ENCODE results near the gene PCK2.
"Not testable (repeated sequence)": the region's sequence is repeated elsewhere in the genome, so short reads cannot be mapped to it uniquely, and the experiment has no call there.

Gene PCK2

DNA sequence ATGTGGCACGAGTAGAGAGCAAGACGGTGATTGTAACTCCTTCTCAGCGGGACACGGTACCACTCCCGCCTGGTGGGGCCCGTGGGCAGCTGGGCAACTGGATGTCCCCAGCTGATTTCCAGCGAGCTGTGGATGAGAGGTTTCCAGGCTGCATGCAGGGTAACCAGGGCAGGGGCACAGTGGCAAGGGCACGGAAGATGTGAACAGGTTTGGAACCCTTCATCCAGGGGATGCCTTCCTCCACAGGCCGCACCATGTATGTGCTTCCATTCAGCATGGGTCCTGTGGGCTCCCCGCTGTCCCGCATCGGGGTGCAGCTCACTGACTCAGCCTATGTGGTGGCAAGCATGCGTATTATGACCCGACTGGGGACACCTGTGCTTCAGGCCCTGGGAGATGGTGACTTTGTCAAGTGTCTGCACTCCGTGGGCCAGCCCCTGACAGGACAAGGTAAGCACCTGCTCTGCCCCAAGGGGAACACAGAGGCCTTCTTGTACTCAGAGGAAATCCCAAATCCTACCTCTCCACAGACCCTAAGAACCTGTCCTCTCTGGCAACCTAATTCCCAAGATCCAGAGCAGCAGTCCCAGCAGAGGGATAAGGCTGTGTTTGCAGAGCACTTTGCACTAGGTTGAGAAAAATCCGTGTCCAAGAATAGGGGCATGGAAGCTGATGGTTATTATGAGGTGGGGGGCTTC lies 4.3 kb downstream of the PCK2 start:
- no peak for FAIRE-seq

- no peak for FAIRE-seq
Observed at GRCh38 chr14:24098927-24099813, 5.1 kb downstream of the PCK2 start.

DNA sequence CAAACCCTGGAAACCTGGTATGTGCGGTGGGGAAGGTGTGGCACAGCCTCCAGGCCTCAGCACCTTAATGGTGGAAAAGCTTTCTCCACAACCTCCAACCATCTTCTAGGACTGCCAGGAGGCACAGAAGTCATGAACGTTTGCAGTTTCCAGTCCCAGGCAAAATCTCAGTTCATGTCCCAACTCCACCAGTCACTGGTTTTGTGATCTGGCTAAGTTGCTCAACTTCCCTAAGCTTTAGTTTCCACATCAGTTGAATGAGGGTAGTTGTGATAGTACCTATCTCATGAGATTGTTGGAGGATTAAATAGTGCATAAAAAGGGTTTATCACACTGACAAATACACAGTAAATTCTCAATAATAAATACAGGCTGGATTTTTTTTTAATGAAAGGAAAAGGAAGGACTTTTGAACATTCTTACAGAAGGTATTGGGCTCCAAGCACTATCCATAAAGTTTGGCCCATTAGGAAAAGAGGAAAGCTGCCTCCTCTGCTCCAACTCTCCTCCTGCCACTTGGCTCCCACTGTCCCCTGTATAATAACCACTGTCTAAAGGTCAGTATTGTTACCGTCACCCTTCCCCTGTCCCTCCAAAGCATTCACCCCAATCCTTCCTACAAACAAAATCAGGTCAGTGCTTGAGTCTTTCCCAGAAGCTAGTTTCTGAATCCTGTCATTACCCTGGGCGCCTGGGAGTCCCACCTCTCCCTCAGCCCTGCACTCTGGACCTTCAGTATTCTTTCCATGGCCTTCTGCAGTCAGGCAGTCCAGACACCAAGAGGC lies 6.3 kb downstream of the PCK2 start:
- FAIRE-seq: no peak

DNA sequence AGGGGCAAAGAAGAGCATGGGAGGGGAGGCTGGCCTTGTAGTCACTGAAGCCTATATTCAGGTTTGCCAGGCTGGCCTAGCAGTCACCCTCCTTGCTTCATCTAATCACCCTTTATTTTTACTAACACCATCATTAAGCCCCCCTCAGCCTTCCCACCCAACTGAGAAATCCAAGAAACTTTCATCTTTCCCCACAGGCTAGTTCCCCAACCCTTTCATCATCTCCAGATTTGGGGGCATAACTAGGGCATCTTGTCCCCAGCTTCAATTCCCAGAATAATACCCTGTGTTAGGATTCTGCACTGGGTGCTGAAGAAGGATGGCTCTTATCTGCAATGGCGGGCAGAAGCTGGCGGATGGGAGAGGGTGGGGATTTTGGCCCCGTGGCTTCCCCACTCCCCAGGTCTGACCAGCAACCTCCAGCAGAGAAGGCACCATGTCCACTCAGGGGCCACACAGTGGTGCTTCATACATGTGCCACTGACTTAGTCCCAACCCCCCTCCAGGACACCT lies 6.9 kb downstream of the PCK2 start:
- no peak for FAIRE-seq

GRCh38 chr14:24102357-24103048 lies 8.4 kb downstream of the PCK2 start:
- FAIRE-seq: no peak

DNA sequence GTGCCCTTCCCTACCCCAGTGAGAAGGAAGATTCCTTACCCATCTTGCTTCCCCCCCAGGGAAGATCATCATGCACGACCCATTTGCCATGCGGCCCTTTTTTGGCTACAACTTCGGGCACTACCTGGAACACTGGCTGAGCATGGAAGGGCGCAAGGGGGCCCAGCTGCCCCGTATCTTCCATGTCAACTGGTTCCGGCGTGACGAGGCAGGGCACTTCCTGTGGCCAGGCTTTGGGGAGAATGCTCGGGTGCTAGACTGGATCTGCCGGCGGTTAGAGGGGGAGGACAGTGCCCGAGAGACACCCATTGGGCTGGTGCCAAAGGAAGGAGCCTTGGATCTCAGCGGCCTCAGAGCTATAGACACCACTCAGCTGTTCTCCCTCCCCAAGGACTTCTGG lies 9.3 kb downstream of the PCK2 start:
- no peak for FAIRE-seq

DNA sequence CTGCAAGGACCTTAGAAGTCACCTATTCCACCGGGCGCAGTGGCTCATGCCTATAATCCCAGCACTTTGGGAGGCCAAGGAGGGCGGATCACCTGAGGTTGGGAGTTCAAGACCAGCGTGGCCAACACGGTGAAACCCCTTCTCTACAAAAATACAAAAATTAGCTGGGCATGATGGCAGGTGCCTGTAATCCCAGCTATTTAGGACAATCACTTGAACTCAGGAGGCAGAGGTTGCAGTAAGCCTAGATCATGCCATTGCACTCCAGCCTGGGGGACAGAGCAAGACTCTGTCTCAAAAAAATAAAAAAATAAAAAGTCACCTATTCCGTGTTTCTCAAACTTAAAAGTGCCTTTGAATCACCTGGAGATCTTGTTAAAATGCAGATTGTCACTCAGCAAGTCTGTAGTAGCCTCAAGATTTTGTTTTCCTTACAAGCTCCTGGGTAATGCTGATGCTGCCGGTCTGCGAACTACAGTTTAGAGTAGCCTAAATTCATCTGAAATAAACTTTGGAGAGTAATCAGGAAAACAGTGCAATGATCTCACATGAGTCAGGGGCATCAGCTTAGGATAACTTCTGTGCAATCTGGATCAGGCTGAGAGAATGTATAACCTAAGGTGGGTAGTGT lies 11.6 kb downstream of the PCK2 start:
- not testable (repeated sequence) for FAIRE-seq

- FAIRE-seq: no peak
Observed at GRCh38 chr14:24106672-24107271, 12.7 kb downstream of the PCK2 start.

DNA sequence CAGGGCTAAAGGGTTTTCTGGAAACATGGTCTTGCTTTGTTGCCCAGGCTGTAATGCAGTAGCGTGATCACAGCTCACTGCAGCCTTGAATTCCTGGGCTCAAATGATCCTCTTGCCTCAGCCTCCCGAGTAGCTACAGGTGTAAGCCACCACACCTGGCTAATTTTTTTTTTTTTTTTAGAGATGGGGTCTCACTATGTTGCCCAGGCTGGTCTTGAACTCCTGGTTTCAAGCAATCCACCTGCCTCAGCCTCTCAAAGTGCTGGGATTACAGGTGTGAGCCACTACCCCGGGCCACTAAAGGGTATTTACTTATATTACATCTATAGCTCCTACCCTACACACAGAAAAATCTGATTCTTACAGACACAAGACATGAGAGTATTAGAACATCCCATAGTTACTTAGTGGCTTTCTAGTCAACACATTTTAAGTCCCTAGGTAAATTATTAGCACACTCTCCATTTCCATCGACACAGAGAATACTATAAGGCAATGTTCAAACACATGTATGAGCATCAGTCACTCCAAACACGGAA lies 14.3 kb downstream of the PCK2 start:
- no peak for FAIRE-seq

- FAIRE-seq: no peak
Observed at GRCh38 chr14:24110060-24110459, 15.9 kb downstream of the PCK2 start.

GRCh38 chr14:24110523-24110922 lies 16.4 kb downstream of the PCK2 start:
- no peak for FAIRE-seq

GRCh38 chr14:24113379-24113800 lies 19.3 kb downstream of the PCK2 start:
- no peak for FAIRE-seq

GRCh38 chr14:24113801-24114531 lies 19.9 kb downstream of the PCK2 start:
- no peak for FAIRE-seq

DNA sequence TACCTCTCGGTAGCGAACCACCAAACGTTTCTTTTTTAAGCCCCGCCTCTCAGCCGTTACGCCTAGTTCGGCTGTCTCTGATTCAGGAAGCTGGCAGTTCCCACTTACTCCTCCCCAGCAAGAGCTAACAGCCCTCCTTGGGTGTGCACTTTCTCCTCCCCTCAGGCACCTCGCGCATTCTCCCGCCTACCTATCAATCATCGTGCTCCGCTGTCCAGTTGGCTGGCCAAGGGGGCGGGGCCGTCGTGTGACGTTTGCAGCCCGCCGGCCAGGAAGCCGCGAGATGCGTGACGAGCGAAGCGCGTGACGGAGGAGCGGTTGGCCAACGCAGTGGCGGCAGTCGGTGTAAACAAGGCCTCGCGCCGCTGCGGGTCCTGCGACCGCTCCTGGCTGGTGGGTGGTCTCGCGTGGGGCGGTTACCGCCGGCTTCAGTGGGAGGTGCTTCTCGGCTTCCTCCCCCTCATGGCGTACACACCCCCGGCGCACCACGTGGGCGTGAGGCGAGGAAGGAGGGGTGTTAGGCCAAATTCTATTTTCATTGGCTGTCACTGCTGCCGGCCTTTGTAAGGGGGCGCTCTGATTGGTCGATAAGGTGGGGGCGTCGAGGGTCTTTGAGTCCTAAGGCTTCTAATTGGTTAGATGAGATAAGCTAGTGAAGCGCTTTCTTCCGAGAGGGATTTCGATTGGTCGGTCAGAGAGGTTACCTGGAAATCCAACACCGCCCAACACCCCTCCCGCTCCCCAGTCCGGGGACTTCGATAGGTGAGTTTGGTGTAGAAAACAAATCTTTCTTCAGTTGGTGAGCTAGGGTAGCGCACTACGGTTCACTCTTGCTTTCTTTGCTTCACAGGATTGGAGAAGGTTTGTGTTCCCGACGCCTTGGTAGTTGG lies 20.7 kb downstream of the PCK2 start, which contains the start of the genes DCAF11 and NRL:
Gene DCAF11, plus strand, starts transcription at position 246 of the 890 bp plus-strand sequence. CDS start 818 bp downstream, outside the sequence.
Gene NRL, minus strand, starts transcription at position 418 of the 890 bp plus-strand sequence. CDS start 32,101 bp downstream, outside the sequence.
- peak; percentile 98 for FAIRE-seq

- no peak for FAIRE-seq
Observed at GRCh38 chr14:24115422-24116127, 21.5 kb downstream of the PCK2 start.

- FAIRE-seq: no peak
Observed at GRCh38 chr14:24116128-24116814, 22.2 kb downstream of the PCK2 start.

GRCh38 chr14:24117179-24117578 lies 23.1 kb downstream of the PCK2 start:
- FAIRE-seq: no peak

DNA sequence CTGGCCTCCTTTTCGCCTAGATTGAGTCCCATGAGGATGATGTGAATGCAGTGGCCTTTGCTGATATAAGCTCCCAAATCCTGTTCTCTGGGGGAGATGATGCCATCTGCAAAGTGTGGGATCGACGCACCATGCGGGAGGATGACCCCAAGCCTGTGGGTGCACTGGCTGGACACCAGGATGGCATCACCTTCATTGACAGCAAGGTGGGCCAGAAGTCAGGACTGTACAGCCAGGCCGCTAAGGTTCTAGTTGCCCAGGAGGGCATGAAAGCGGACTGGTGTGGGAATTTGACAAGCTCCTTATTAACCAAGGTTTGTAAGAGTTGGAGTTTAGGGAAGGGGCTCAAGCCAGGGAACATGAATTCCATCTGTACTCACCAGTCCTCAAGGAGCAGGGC lies 25.6 kb downstream of the PCK2 start:
- no peak for FAIRE-seq

Data from G401.6 (cell line).